HG03354 (cell line): Measurements from ENCODE around the gene REEP2.
"Not testable (repeated sequence)": the region's sequence is repeated elsewhere in the genome, so short reads cannot be mapped to it uniquely, and the experiment has no call there.

Experiments
- ATAC-seq: cut with Tn5 transposase; IDR thresholded peaks from one replicate; pipeline ENCODE4 v1.9.1; 2021; ENCODE audit warnings: mild to moderate bottlenecking; ENCODE audit not compliant: unreplicated experiment, poor library complexity, severe bottlenecking

The REEP2 gene, protein sequence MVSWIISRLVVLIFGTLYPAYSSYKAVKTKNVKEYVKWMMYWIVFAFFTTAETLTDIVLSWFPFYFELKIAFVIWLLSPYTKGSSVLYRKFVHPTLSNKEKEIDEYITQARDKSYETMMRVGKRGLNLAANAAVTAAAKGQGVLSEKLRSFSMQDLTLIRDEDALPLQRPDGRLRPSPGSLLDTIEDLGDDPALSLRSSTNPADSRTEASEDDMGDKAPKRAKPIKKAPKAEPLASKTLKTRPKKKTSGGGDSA

DNA sequence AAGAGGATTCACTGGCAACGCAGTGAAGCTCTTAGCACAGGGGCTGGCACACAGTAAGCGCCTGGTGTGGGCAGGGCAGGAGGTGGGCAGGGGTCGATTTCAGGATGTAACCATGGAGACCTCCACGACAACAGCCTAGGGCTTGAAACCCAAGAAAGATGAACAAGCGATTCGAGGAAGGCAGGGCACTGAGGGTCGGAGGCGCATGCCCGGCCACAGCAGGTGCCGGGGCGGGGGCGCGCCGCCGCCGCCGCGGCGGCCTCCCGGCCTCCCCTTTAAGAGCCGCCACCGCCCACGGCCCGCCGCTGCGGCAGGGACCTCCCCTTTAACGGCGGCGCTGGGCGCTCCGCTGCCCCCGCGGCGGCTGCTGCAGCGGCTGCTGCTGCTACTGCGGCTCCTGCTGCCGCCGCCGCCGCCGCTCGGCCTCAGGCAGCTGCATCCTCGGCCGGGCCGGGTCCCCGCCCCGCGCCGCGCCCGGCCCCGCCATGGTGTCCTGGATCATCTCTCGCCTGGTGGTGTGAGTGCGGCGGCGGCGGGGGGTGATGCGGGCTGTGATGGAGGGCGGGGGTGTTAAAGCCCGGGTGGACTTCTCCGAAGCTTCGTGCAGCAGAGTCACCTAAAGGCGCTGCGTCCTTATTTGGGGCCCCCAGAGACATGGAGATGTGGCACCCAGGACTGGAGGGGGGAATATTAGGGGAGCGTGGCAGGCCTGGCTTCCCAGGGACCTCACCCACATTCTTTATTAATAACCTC is at the start of gene REEP2:
Gene REEP2, plus strand, starts transcription at position 334 of the 753 bp plus-strand sequence. Its CDS starts 152 bp downstream, at position 486.
- peak; percentile 77 for ATAC-seq

GRCh38 chr5:138389332-138389731 is 49.5 kb upstream of the REEP2 start:
- ATAC-seq, result no peak

GRCh38 chr5:138389911-138390310 is 48.9 kb upstream of the REEP2 start:
- not testable (repeated sequence) for ATAC-seq

DNA sequence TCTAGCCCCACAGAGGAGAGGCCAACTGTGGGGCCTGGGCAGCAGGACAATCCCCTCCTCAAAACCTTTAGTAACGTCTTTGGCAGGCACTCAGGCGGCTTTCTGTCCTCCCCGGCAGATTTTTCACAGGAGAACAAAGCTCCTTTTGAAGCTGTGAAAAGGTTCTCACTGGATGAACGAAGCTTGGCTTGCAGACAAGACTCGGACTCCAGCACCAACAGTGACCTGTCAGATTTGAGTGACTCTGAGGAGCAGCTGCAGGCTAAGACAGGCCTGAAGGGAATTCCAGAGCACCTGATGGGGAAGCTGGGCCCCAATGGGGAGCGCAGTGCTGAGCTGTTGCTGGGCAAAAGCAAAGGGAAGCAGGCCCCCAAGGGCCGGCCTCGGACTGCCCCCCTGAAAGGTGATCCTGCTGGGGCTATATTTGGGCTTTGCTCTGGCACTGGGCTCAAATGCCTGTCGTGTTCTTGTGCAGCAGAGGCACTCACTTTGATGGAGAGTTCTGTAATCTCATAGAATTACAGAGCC is 46.9 kb upstream of the REEP2 start:
- no peak for ATAC-seq

GRCh38 chr5:138402640-138403039 is 36.2 kb upstream of the REEP2 start:
- ATAC-seq, result peak; percentile 67

DNA sequence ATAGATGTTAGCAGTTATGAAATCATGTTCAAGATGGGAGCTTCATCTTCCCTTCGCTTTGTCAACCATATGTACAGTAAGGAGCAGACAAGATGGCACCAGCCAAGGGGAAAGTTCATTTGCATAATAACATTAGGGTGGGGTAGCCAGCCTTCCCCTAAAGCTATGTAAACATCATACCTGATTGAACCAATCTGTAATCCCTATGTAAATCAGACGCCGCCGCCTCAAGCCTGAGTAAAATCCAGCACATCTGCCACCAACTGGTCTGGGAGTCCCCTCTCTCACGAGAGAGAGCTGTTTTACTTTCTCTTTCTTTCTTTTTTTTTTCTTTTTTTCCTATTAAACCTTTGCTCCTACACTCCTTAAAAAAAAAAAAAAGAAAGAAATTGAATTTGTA is 30.8 kb upstream of the REEP2 start:
- peak; percentile 82 for ATAC-seq

GRCh38 chr5:138410996-138411640 is 27.7 kb upstream of the REEP2 start:
- not testable (repeated sequence) for ATAC-seq

DNA sequence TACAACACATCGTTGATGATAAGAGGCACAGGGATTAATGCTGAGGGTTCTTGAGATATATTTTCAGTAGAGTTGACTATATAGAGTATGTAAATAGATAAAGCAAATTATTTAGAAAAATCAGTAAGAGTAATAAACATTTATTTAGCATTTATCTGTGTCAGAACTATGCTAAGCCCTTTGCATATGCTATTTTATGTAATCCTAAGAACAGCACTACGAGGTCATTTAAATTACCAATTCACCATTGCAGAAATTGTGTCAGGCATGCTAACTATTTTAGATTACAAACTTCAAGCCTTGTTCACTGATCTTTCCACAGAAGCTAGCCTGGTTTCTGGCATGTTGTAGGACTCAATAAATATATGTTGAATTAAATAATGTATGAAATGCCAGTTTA is 20.4 kb upstream of the REEP2 start:
- no peak for ATAC-seq

DNA sequence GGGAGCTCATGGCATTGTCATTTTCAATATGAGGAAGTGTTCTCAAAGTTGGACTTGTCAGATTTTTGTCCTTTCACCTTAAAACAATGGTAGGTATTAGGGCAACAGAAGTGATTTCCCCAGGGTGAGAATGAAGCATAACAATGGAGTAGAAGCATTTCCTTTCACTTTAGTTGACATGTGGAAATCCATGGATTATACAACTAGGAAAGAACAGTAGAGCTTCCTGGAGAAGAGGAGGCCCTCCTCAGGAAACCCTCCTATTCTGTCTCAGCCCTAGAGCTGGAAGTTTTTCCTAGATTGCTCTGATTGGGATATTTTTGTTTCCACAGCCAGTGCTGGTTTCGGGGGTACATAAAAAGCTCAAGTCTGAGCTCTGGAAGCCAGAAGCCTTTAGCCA is 13.8 kb upstream of the REEP2 start:
- no peak for ATAC-seq

GRCh38 chr5:138435943-138436342 is 2.9 kb upstream of the REEP2 start:
- ATAC-seq, result no peak

DNA sequence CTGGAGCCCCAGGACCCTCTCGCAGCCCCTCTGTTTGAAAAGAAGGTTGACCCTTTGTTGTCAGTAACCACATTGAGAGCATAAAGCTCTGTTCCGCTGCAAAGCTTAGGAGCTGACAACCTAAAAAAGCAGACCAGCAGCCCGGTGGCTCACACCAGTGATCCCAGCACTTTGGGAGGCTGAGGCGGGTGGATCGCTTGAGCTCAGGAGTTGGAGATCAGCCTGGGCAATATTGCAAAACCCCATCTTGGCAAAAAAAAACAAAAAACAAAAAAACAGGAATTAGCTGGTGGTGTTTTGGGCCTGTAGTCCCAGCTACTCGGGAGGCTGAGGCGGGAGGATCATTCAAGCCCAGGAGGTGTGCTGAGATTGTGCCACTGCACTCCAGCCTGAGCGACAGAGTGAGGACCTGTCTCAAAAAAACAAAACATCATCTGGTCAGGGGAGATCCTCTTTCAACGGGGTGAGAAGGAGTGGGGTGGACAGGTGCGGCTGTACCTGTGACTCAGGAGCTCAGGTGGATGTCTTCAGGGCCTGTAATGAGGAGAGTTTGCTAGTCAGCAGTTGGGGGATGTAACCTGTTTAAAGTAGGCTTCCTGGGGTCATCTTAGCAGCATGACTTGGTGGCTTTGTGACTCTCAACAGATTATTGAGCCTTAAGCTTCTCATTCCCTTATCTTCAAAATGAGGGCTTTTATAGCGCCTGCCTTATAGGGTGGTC is 694 bp upstream of the REEP2 start:
- ATAC-seq, result no peak

- ATAC-seq, result no peak
Observed at GRCh38 chr5:138439477-138440158, 761 bp downstream of the REEP2 start.

DNA sequence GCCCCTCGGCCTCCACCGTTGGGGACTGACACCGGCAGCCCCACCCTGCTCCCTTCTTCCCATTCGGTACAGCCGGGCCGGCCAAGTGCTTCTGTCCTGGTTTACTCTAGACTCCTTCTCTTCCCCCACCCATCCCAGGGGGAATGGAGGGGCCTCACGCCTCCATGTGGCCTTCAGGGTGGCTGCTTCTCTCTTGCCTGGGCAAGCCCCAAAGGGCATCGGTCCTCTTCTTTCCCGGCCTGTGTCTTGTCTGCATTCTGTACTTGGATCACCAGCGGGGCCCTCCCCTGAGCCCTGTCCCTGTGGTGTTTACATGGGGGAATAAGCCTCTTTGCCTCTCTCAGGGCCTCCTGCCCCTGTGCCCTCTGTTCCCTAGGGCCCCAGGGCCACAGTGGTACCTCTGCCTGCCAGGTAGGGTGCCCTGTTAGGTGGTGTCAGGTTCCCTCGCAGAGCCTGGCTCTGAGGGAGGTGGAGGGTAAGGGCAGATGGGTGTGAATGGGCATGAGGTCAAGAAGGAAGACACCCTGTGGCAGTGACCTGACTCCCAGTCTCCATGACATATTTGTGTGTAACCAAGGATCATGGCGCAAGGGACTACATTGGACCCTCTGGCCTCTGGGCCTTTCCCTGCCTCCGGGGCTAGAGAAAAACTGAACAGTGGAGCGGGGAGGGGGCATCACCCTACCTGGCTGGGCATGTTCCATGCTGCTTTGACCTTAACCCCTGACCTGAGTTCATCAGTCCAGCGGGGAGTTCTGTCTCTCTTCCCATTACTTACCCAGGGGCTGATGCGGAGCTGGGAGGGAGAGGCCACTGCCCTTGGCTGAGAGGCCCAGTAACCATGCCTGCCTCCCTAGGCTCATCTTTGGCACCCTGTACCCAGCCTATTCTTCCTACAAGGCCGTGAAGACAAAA is 1.6 kb downstream of the REEP2 start:
- ATAC-seq, result no peak

DNA sequence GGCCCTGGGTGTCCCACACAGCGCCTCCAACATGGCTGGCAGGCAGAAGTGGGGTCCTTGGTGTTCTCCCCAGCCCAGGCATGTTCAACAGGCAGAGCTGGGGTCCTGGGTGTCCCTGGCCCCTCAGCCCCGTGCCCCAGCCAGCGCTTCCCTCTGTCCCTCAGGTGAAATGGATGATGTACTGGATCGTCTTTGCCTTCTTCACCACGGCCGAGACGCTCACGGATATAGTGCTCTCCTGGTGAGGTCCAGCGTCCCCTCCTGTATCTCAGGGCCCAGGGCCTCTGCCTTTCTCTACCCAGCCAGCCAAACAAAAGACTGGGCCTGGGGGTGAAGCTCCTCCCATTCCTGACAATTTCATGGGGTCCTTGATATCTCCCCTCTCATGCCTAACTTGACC is 2.4 kb downstream of the REEP2 start:
- no peak for ATAC-seq

DNA sequence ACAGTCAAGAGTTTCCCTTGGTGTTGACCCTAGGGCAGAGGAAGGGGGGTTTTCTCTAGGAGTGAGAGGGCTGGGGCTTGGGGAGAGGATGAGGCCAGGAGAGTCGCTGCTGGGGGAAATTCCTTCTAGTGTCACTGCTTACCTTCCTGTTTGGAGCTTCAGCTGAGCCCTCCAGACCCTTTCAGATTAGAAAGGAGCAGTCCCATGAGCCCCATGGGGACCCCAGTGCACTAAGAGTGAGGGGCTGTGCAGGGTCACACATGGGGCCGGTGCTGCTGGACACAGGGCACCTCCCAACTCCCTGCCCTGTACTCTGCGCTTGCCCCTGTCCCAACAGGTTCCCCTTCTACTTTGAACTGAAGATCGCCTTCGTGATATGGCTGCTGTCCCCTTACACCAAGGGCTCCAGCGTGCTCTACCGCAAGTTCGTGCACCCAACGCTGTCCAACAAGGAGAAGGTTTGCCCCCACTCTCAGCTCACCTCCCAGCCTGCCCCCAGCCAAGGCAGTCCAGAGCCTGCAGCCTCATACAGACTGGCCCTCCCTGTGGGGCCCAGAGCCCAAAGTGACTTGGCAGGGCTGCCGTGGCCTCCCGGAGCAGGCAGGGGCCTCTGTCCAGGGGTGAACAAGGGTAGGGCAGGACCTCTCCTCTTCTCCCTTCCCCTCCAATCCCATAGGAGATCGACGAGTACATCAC is 5.4 kb downstream of the REEP2 start:
- ATAC-seq, result no peak

DNA sequence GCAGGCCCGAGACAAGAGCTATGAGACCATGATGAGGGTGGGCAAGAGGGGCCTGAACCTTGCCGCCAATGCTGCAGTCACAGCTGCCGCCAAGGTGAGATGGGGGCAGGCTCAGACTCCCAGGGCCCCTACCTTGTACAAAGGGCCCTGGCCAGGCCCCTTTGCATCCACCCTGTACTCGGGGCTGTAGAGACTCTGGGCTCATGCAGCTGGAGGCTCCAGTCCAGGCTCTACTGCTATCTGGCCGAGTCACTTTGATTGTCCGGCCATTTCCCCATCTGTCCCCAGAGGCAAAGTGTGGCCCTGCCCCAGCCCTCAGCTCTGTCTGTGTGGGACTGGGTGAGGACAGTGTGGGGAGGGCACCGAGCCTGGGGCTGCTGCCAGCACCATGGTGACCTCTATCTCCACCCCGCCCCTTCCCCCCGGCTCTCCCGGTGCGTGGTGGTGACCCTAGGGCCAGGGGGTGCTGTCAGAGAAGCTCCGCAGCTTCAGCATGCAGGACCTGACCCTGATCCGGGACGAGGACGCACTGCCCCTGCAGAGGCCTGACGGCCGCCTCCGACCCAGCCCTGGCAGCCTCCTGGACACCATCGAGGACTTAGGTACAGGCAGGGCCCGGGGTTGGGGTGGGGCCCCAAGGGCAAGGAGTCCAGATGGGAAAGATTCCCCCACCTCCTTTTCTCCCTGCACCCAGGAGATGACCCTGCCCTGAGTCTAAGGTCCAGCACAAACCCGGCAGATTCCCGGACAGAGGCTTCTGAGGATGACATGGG is 6.1 kb downstream of the REEP2 start:
- no peak for ATAC-seq

DNA sequence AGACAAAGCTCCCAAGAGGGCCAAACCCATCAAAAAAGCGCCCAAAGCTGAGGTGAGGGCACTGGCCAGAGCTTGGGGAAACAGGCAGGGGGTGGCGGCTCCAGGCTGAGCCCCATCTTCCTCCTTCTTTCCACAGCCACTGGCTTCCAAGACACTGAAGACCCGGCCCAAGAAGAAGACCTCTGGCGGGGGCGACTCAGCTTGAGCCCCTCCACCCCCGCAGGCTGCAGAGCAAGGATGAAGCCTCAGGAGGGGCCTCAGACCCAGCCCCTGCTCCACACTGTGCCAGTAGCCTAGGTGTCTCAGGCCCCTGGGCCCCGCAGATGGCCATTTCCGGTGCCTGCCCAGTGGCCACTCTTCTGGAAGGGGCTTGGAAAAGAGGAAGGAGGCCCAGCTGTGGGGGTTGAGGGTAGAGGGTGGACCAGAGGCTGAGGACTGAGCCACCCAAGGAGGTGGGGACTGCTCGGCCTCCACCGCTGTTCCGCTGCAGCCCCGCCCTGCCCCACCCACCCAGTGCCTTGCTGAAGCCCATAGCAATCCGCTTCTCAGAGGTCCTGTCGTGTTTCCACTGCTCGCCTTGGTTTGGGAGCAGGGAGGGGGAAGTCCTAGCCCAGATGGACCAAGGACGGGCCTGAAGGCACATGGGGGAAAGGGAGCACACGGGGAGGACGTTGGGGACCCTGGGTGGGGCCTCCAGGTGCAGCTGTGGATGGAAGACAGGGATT is 6.9 kb downstream of the REEP2 start:
- no peak for ATAC-seq
